Medulla oblongata (tissue), 1 donor: ENCODE data around the gene ZBTB47.

Experiments used
- DNase-seq: peaks from one replicate; pipeline ENCODE4 v3.0.0-alpha.2; 2015; ENCODE audit errors: extremely low spot score

ZBTB47 gene

GRCh38 chr3:42653560-42654330 lies at the start of gene ZBTB47:
TSS of gene ZBTB47 (plus strand) at chr3:42653697. CDS start at chr3:42658356, 4,659 bp downstream.
- DNase-seq: peak; percentile 68

GRCh38 chr3:42605546-42606173 lies 47.8 kb upstream of the ZBTB47 start:
- peak; percentile 37 for DNase-seq

GRCh38 chr3:42608581-42608980 lies 44.9 kb upstream of the ZBTB47 start:
- DNase-seq: peak; percentile 63

- no peak for DNase-seq
Measured at GRCh38 chr3:42610976-42611375, 42.5 kb upstream of the ZBTB47 start.

GRCh38 chr3:42612217-42612616 lies 41.3 kb upstream of the ZBTB47 start:
- no peak for DNase-seq

GRCh38 chr3:42612928-42613327 lies 40.6 kb upstream of the ZBTB47 start:
- no peak for DNase-seq

- no peak for DNase-seq
Measured at GRCh38 chr3:42613462-42613861, 40.0 kb upstream of the ZBTB47 start.

- no peak for DNase-seq
Measured at GRCh38 chr3:42631620-42632019, 21.9 kb upstream of the ZBTB47 start.

- no peak for DNase-seq
Measured at GRCh38 chr3:42632146-42632545, 21.4 kb upstream of the ZBTB47 start.

- no peak for DNase-seq
Measured at GRCh38 chr3:42633544-42633943, 20.0 kb upstream of the ZBTB47 start.

- peak; percentile 47 for DNase-seq
Measured at GRCh38 chr3:42635111-42635510, 18.4 kb upstream of the ZBTB47 start.

- no peak for DNase-seq
Measured at GRCh38 chr3:42637001-42637400, 16.5 kb upstream of the ZBTB47 start.

- DNase-seq: no peak
Measured at GRCh38 chr3:42638339-42638842, 15.1 kb upstream of the ZBTB47 start.

GRCh38 chr3:42639192-42639591 lies 14.3 kb upstream of the ZBTB47 start:
- no peak for DNase-seq

- DNase-seq: no peak
Measured at GRCh38 chr3:42640129-42640528, 13.4 kb upstream of the ZBTB47 start.

GRCh38 chr3:42640771-42641370 lies 12.6 kb upstream of the ZBTB47 start:
- no peak for DNase-seq

GRCh38 chr3:42647821-42648459 lies 5.6 kb upstream of the ZBTB47 start:
- DNase-seq: no peak

GRCh38 chr3:42649006-42649405 lies 4.5 kb upstream of the ZBTB47 start:
- DNase-seq: no peak

GRCh38 chr3:42649783-42650182 lies 3.7 kb upstream of the ZBTB47 start:
- no peak for DNase-seq

- no peak for DNase-seq
Measured at GRCh38 chr3:42651248-42652091, 2.0 kb upstream of the ZBTB47 start.

GRCh38 chr3:42652251-42652610 lies 1.3 kb upstream of the ZBTB47 start:
- no peak for DNase-seq
